ENCODE results near the gene ANXA2. TPM values are rescaled to one million over a fixed set of nuclear protein-coding genes. Genes with fewer than 3 reads are reported as not detected.
A peak's percentile ranks its signal among the peaks of the same experiment; 100 is the strongest.

Gene ANXA2
- total RNA-seq, 3 donors from 2014 or later: 376 to 796 (median 757) TPM

- ATAC-seq (no peak), DNase-seq (no peak)
- TF ChIP-seq CTCF (IDR thresholded peaks at IDR 0.05): no peak
- Histone ChIP-seq H3K4me3 (no peak overlapping the region), H3K4me1 (ENCODE audit: low read depth) (peaks cover 15% of the 10 kb centered on the region), H3K9me3 (no peaks in the 10 kb centered on the region), H3K36me3 (ENCODE audit: low read depth) (no peaks in the 10 kb centered on the region)
- intact Hi-C loops (cut with DNase I, micrococcal nuclease): no loop called here
Measured at GRCh38 chr15:60373327-60373726, 24.5 kb downstream of the ANXA2 start.

GRCh38 chr15:60372756-60373155 is 25.0 kb downstream of the ANXA2 start:
- no peak for ATAC-seq
- TF ChIP-seq CTCF (IDR thresholded peaks at IDR 0.05): no peak

DNA sequence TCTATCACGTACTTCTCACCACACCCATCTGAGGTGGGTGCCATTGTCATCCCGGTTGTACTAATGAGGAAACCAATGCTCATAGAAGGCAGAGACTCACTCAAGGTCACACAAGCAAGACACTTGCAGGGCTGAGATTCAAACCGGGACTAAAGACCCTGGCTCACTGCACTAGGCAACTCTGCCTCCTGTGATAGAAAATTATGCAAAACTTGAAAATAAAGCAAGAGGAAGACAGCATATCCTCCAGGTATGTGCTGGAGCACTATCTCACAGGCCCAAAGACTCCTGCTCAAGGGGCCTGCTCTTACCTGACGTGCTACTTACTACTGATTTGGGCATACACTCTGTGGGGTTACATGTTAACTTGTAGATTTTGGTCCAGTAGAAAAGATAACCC is 25.6 kb downstream of the ANXA2 start:
- DNase-seq (no peak), ATAC-seq (no peak)
- peaks cover 15% of the 10 kb centered on the region for H3K4me1 ChIP-seq (ENCODE audit: low read depth)
- intact Hi-C loops (cut with DNase I, micrococcal nuclease): no loop called here
- H3K36me3 ChIP-seq (ENCODE audit: low read depth): no peaks in the 10 kb centered on the region
- H3K4me3 ChIP-seq: no peak overlapping the region
- TF ChIP-seq CTCF (IDR thresholded peaks at IDR 0.05): no peak
- no peaks in the 10 kb centered on the region for H3K9me3 ChIP-seq

More at GRCh38 chr15:60372756-60373155, 25.0 kb downstream of the ANXA2 start:
- intact Hi-C loops (cut with DNase I, micrococcal nuclease): no loop called here
- H3K4me1 ChIP-seq (ENCODE audit: low read depth): peaks cover 15% of the 10 kb centered on the region
- H3K36me3 ChIP-seq (ENCODE audit: low read depth): no peaks in the 10 kb centered on the region
- no peaks in the 10 kb centered on the region for H3K9me3 ChIP-seq
- H3K4me3 ChIP-seq: no peak overlapping the region
- DNase-seq: no peak

GRCh38 chr15:60371175-60372051 is 26.4 kb downstream of the ANXA2 start:
- no peaks in the 10 kb centered on the region for H3K9me3 ChIP-seq
- TF ChIP-seq CTCF (IDR thresholded peaks at IDR 0.05): no peak
- intact Hi-C loops (cut with DNase I, micrococcal nuclease): no loop called here
- ATAC-seq (peak; percentile 80), DNase-seq (peak; percentile 55 to 76 (median 63))
- H3K36me3 ChIP-seq (ENCODE audit: low read depth): no peaks in the 10 kb centered on the region
- no peak overlapping the region for H3K4me3 ChIP-seq
- H3K4me1 ChIP-seq (ENCODE audit: low read depth): peaks cover 15% of the 10 kb centered on the region

DNA sequence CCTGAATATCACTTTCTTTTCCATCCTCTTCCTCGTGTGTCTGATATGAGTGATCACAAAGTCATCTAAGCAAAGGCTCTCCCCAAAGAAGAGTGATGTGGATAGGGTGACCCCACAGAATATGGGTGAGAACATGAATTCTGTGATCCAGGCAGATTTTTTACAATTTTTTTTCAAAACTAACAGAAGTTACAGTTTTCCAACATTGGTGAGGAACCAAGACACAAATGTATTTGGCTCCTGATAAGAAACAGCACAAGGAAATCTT is 27.0 kb downstream of the ANXA2 start:
- Histone ChIP-seq H3K9me3 (no peaks in the 10 kb centered on the region), H3K36me3 (ENCODE audit: low read depth) (no peaks in the 10 kb centered on the region), H3K4me1 (ENCODE audit: low read depth) (peaks cover 15% of the 10 kb centered on the region), H3K4me3 (no peak overlapping the region)
- DNase-seq (no peak), ATAC-seq (no peak)
- intact Hi-C loops (cut with DNase I, micrococcal nuclease): no loop called here
- TF ChIP-seq CTCF (IDR thresholded peaks at IDR 0.05): no peak
